MV-4-11 (cell line): ENCODE measurements around the gene ARHGEF33.
A peak's percentile ranks its signal among the peaks of the same experiment; 100 is the strongest.
"Not testable (repeated sequence)": the region's sequence is repeated elsewhere in the genome, so short reads cannot be mapped to it uniquely, and the experiment has no call there.

Source experiments
- DNase-seq: peaks from one replicate; lab custom pipeline; 2025; lab: John Stamatoyannopoulos, UW

Gene ARHGEF33

DNA sequence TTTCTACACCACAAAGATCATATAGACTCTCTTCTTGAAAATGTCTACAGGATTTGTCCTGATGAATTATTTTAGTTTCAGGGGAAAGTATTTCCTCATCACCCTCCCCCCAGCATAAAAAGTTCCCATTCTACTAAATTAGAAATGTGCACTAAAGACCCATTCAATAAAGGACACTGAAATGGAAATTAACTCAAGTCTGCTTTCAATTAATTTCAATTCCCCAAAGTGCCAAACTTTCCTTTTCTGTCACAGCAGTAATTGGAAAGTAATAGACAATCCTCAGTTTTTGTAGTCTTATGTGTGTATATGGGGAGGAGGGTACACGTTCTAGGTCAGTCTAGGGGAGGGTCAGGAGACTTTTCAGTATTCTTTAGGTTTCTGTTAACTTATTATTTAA, 21.5 kb downstream of the ARHGEF33 start:
- no peak for DNase-seq

DNA sequence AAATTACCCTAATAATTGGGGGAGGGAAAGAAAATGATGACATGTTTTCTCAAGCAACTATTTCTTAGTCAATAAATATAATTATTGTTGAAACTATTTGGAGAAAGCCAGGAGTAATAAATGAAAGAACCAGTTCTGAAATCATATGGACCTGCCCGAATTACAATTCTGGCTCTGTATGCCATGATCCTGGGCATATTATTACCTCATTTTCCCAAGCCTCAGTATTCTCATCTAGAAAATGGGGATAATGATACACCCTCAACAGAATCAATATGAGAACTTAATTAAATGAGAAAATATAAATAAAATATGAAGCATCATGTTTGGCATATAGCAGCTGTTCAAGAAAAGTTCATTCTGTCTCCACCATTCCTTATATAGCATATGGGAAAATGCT, 22.9 kb downstream of the ARHGEF33 start:
- DNase-seq: no peak

DNA sequence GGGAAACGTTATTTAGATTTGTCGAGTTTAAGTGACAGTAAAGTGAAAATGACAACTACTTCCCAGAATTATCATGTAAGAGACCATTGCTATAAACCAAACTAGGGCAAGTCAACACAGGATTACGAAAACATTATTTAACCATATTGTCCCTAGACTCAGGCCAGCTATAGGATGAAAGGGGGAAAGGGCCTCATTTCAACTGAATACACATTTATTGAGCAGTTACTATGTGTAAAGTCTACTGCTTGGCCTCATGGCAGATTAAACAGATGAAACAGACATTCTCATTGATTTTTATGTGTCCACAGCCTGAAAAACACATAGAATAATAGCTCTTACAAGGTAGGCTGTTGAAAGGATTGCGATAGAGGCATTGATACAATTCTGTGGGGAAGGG, 32.7 kb downstream of the ARHGEF33 start:
- DNase-seq: peak; percentile 42

GRCh38 chr2:38922902-38923301, 33.2 kb downstream of the ARHGEF33 start:
- DNase-seq: no peak

DNA sequence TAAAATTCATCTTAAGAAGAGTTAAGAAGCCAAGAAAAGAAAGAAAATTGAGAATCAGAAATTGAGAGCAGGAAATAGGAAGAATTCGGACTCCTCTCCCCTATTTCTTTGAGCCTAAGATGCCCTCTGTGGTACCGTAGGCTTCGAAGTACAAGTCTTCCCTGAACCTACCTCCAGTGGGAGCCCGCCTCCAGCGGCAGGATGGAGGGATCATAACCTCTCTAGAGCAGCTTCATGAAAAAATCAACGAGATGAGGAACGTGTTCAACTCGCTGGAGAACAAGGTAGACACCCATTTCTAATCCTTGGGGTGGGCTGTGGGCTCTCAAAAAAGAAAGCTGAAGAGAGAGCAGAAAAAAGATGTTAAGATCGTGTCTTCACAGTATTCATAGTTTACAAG, 36.3 kb downstream of the ARHGEF33 start:
- DNase-seq: no peak

DNA sequence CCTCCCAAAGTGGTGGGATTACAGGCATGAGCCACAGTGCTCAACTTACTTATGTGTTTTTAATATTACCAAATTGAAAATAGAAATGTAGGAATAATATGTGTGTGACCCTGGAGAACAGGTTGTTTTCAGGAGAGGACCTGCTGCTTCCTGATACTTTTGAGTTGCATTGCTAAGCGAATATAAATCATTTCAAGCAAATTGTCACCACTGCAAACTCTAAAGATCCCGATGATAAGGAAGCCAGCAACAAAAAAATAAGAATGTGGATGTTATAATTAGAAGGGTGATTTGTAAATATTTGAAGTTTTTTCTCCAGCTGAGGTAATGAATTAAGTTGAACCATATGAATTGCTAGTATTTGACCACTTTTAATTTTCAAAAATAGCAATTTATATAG, 40.9 kb downstream of the ARHGEF33 start:
- DNase-seq: no peak

- DNase-seq: no peak
Observed at GRCh38 chr2:38932586-38932985, 42.9 kb downstream of the ARHGEF33 start.

DNA sequence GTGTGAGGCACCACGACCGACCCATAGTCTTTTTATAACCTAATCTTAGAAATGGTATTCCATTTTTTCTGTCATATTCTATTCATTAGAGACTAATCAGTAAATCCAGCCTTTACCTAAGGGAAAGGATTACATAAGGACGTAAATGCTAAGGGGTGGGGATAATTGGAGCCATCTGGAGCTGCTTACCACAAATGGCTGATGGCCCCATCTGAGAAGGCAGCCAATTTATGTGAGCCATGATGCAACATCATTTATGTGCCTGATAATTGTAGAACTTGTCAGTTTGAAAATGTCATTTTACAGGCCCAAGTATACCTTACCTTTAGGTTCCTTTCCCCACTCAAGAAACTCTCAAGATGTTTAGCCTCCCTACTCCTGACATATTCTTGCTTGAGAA, 44.0 kb downstream of the ARHGEF33 start:
- DNase-seq: no peak

- DNase-seq: no peak
Observed at GRCh38 chr2:38934742-38935141, 45.1 kb downstream of the ARHGEF33 start.

DNA sequence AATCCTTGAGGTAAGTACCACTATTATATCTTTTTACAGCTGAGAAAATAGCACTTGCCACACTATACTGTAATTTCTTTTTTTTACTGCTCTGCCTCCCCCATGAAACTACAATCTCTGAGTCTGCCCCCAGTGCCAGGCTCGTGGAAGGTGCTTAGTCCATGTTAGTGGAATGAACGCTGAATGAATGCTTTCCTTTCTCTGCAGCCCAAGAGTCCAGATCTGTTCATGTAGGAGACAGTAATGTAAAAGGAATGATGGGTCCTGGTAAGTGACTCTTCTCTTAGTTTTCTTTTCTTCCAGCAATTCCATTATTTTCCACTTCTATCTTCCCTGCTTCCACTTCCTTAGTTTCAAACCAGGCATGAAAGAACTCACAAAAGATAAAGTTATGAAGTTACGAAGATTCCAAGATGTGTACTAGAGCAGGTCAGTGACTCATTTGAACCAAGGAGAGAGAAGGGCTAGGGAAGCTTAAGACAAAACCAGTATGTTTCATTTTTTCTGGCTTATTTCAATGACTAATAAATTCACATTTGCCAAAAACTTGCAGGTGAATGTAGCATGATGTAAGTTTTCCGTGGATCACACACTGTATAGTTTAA, 46.0 kb downstream of the ARHGEF33 start:
- DNase-seq: no peak

DNA sequence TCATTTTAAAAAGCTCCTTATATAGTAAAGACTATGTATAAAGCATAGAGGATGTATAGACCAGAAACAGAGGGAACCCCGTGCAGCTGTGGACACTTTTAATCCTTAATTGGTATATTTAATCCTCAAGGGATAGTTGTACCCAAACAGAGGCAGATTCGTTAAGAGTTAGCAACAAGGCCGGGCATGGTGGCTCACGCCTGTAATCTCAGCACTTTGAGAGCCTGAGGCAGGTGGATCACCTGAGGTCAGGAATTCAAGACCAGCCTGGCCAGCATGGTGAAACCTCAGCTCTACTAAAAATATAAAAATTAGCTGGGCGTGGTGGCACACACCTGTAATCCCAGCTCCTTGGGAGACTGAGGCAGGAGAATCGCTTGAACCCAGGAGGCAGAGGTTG, 46.8 kb downstream of the ARHGEF33 start:
- DNase-seq: not testable (repeated sequence)

DNA sequence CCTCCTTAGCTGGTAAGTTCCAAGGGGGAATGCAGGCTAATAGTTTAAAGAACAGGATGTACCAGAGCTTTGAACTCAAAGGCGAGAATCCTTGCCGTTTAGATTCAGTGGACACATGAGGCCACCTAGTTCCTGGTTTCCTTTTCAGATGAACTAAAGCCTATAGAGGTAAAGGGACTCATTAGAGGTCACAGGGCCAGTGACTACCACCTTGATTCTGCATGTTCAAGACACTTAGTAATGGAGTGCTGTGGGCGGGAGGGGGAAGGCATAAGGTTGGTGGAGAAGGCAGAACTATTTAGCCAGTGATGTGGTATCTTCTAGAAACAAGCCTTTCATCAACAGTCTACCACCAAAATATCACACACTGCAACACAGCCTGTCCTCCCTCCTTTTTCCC, 47.9 kb downstream of the ARHGEF33 start:
- no peak for DNase-seq

DNA sequence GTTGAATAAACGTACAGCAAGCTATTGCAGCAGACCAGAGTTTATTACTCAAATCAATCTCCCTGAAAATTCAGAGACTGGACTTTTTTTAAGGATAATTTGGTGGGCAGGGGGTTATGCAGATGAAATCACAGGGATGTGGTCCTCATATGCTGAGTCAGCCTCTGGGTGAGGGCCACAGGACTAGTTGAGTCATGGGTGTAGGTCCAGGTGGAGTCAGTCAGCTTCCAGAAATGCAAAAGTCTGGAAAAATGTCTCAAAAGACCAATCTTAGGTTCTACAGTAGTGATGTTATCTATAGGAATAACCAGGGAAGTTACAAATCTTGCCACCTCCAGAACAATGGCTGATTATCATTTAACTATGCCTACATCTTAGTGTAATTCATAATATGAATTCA, 51.1 kb downstream of the ARHGEF33 start:
- DNase-seq: no peak

GRCh38 chr2:38943784-38944183, 54.1 kb downstream of the ARHGEF33 start:
- no peak for DNase-seq

GRCh38 chr2:38945372-38945771, 55.7 kb downstream of the ARHGEF33 start:
- peak; percentile 71 for DNase-seq

GRCh38 chr2:38945911-38946310, 56.2 kb downstream of the ARHGEF33 start:
- peak; percentile 85 for DNase-seq

GRCh38 chr2:38947241-38948239, 57.9 kb downstream of the ARHGEF33 start:
- DNase-seq: peak; percentile 66

DNA sequence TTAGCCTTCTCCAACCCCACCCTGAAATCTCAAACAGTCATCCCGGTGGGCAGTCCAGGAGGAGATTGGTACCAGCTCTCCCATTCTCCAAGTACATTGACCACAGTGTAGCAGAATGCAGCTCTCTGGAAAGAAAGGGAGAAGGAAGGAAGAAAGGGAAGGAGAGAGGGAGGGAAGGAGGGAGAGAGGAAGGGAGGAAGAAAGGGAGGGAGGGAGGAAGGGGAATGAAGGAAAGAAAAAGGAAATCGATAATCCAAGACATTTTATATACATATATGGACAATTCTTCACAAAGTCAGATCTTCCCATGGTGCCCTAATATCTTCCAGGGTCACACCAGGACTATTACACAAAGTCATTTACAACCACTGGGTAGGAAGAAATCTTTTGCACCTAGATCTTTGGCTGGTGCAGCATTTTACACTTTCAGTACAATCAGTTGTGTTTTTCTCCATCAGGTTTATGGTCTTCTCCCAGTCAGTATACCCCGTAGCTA, 58.8 kb downstream of the ARHGEF33 start:
- DNase-seq: no peak

DNA sequence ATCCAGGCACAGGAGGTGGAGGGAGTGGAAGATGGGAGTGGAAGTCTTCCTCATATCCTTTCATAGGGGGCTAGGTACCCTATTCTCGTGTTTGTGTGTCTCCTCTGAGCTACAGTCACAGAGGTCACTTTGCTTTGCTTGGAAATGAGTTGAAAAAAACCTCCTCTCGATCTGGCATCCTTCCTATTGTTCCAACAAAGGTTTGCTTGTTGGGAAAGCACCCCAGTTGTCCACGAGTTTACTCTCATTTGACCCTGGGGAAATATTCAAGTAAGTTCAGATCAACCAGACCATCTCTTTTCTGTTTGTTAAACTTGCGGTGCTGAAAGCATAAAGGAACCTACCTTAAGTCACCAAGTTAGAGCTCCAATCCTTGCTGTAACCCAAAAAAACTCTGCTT, 59.3 kb downstream of the ARHGEF33 start:
- no peak for DNase-seq

GRCh38 chr2:38951766-38952165, 62.1 kb downstream of the ARHGEF33 start:
- no peak for DNase-seq

DNA sequence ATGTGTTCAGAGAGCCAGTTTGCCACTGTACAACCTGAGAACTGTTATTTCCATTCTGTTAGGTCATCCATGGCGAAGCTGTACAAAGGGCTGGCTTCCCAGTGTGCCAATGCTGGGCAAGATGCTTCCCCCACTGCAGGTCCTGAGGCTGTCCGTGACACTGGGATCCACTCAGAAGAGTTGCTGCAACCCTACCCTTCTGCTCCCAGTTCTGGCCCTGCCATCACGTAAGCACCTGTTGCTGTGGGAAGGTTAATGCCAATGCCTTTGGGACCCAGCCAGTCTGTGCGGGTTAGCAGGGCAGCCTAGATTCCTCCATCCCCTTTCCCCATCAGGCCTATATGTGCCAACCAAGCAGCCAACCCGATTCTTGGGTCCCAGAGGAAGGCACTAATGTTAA, 68.3 kb downstream of the ARHGEF33 start:
- no peak for DNase-seq

DNA sequence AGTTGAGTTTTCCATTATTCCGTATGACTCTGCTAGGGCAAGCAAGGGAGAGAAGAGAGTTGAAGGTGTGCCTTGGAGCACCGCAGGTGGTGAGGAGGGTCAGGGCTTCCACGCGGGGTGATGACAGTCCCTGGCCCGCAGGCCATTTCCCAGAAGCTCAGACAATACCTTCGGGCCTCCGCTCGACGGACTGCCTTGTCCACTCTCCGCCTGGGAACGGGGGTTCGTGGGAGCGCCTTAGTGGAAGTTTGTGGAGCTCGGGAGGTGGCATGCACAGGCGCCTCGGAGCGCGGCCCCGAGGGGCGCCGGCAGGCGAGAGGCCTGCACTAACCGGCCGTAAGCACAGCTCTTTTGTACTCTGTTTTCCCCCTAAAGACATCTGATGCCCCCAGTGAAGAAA, 69.8 kb downstream of the ARHGEF33 start:
- no peak for DNase-seq

DNA sequence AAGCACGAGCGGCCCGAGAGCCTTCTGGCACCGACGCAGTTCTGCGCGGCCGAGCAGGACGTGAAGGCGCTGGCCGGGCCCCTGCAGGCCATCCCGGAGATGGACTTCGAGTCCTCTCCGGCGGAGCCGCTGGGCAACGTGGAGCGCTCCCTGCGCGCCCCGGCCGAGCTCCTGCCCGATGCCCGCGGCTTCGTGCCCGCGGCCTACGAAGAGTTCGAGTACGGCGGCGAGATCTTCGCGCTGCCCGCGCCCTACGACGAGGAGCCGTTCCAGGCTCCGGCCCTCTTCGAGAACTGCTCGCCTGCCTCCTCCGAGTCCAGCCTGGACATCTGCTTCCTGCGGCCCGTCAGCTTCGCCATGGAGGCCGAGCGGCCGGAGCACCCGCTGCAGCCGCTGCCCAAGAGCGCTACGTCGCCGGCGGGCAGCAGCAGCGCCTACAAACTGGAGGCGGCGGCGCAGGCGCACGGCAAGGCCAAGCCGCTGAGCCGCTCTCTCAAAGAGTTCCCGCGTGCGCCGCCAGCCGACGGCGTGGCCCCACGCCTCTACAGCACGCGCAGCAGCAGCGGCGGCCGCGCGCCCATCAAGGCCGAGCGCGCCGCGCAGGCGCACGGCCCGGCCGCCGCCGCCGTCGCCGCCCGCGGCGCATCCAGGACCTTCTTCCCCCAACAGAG, 70.4 kb downstream of the ARHGEF33 start:
- no peak for DNase-seq
